ENCODE results near the gene NR2F2.

The NR2F2 gene

GRCh38 chr15:96320107-96320506 lies 10.4 kb upstream of the NR2F2 start:
- DNase-seq (ENCODE audit: low read depth in 2 of 2): no peak

GRCh38 chr15:96320703-96321638 lies 9.5 kb upstream of the NR2F2 start:
- no peak for DNase-seq (ENCODE audit: low read depth in 2 of 2)

GRCh38 chr15:96321639-96322535 lies 8.6 kb upstream of the NR2F2 start:
- no peak for DNase-seq (ENCODE audit: low read depth in 2 of 2)

GRCh38 chr15:96322536-96323318 lies 7.8 kb upstream of the NR2F2 start:
- no peak for DNase-seq (ENCODE audit: low read depth in 2 of 2)

- no peak for DNase-seq (ENCODE audit: low read depth in 2 of 2)
Measured at GRCh38 chr15:96323319-96324145, 7.0 kb upstream of the NR2F2 start.

GRCh38 chr15:96324192-96324895 lies 6.2 kb upstream of the NR2F2 start:
- no peak for DNase-seq (ENCODE audit: low read depth in 2 of 2)

- DNase-seq (ENCODE audit: low read depth in 2 of 2): no peak
Measured at GRCh38 chr15:96324940-96325540, 5.5 kb upstream of the NR2F2 start.

- no peak for DNase-seq (ENCODE audit: low read depth in 2 of 2)
Measured at GRCh38 chr15:96325541-96326327, 4.8 kb upstream of the NR2F2 start.

- DNase-seq (ENCODE audit: low read depth in 2 of 2): no peak
Measured at GRCh38 chr15:96326328-96327154, 4.0 kb upstream of the NR2F2 start.

- no peak for DNase-seq (ENCODE audit: low read depth in 2 of 2)
Measured at GRCh38 chr15:96327155-96327741, 3.3 kb upstream of the NR2F2 start.

- no peak for DNase-seq (ENCODE audit: low read depth in 2 of 2)
Measured at GRCh38 chr15:96328181-96328876, 2.2 kb upstream of the NR2F2 start.

GRCh38 chr15:96328877-96329195 lies 1.7 kb upstream of the NR2F2 start:
- DNase-seq (ENCODE audit: low read depth in 2 of 2): no peak

- no peak for DNase-seq (ENCODE audit: low read depth in 2 of 2)
Measured at GRCh38 chr15:96329403-96329981, 1.0 kb upstream of the NR2F2 start.

- no peak for DNase-seq (ENCODE audit: low read depth in 2 of 2)
Measured at GRCh38 chr15:96330064-96330449, 443 bp upstream of the NR2F2 start.

- DNase-seq (ENCODE audit: low read depth in 2 of 2): no peak
Measured at GRCh38 chr15:96331144-96331944, 844 bp downstream of the NR2F2 start.

Data from stimulated activated CD8-positive, alpha-beta memory T cell treated with anti-CD3 and anti-CD28 coated beads, Interleukin-2, amount 100 ng/mL, for 1 hour (primary cell).